Measurements from ENCODE around the gene SMIM31.

The SMIM31 gene

GRCh38 chr4:164753873-164754488, at the start of gene SMIM31:
TSS of gene SMIM31 (plus strand) at chr4:164754131. CDS start at chr4:164770444, 16,313 bp downstream.
- no peak for DNase-seq

GRCh38 chr4:164706675-164707074, 47.3 kb upstream of the SMIM31 start:
- no peak for DNase-seq

- DNase-seq: no peak
Measured at GRCh38 chr4:164716901-164717300, 37.0 kb upstream of the SMIM31 start.

- DNase-seq: no peak
Measured at GRCh38 chr4:164718827-164719226, 35.1 kb upstream of the SMIM31 start.

GRCh38 chr4:164725066-164725465, 28.9 kb upstream of the SMIM31 start:
- no peak for DNase-seq

- no peak for DNase-seq
Measured at GRCh38 chr4:164730705-164731393, 23.1 kb upstream of the SMIM31 start.

GRCh38 chr4:164731827-164732474, 22.0 kb upstream of the SMIM31 start:
- DNase-seq: peak; percentile 4

GRCh38 chr4:164734484-164734883, 19.4 kb upstream of the SMIM31 start:
- DNase-seq: no peak

GRCh38 chr4:164748375-164748774, 5.6 kb upstream of the SMIM31 start:
- no peak for DNase-seq

GRCh38 chr4:164755432-164755831, 1.5 kb downstream of the SMIM31 start:
- no peak for DNase-seq

GRCh38 chr4:164756686-164757085, 2.8 kb downstream of the SMIM31 start:
- no peak for DNase-seq

- no peak for DNase-seq
Measured at GRCh38 chr4:164761241-164761640, 7.3 kb downstream of the SMIM31 start.

GRCh38 chr4:164761746-164762275, 7.9 kb downstream of the SMIM31 start:
- DNase-seq: no peak

- DNase-seq: no peak
Measured at GRCh38 chr4:164765096-164765495, 11.2 kb downstream of the SMIM31 start.

- no peak for DNase-seq
Measured at GRCh38 chr4:164765833-164766232, 11.9 kb downstream of the SMIM31 start.

- no peak for DNase-seq
Measured at GRCh38 chr4:164768516-164768915, 14.6 kb downstream of the SMIM31 start.

- no peak for DNase-seq
Measured at GRCh38 chr4:164770010-164770724, 16.2 kb downstream of the SMIM31 start.

- no peak for DNase-seq
Measured at GRCh38 chr4:164771088-164771487, 17.2 kb downstream of the SMIM31 start.

GRCh38 chr4:164772076-164772475, 18.1 kb downstream of the SMIM31 start:
- no peak for DNase-seq

- no peak for DNase-seq
Measured at GRCh38 chr4:164779080-164779479, 25.1 kb downstream of the SMIM31 start.

GRCh38 chr4:164779811-164780216, 25.9 kb downstream of the SMIM31 start:
- DNase-seq: no peak

GRCh38 chr4:164780839-164781238, 26.9 kb downstream of the SMIM31 start:
- DNase-seq: no peak

GRCh38 chr4:164783976-164784375, 30.0 kb downstream of the SMIM31 start:
- no peak for DNase-seq

Measured in GDM1 (cell line).